ENCODE measurements around the gene GNRHR.
"Not testable (repeated sequence)": the region's sequence is repeated elsewhere in the genome, so short reads cannot be mapped to it uniquely, and the experiment has no call there.

Gene GNRHR

DNA sequence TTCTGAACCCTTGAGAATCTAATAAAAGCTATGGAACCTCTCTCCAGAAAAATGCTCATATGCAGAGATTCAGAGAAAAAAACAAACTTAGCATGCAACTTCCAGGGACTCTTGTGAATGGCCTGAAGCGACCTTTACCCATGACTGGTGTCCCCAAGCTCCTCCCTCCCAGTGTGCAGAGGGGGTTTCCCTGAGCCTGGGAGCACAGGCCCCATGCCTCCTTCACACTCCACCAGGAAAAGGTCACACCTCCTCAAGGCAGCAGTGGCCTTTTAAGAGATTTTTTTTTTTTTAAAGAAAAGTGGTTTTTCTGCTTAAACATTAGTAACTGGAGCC lies 40.0 kb downstream of the GNRHR start:
- no peak overlapping the region for H3K4me3 ChIP-seq (ENCODE audit: low read depth, low read length)
- DNase-seq (ENCODE audit: low read depth): no peak
- TF ChIP-seq, protein P1, sequence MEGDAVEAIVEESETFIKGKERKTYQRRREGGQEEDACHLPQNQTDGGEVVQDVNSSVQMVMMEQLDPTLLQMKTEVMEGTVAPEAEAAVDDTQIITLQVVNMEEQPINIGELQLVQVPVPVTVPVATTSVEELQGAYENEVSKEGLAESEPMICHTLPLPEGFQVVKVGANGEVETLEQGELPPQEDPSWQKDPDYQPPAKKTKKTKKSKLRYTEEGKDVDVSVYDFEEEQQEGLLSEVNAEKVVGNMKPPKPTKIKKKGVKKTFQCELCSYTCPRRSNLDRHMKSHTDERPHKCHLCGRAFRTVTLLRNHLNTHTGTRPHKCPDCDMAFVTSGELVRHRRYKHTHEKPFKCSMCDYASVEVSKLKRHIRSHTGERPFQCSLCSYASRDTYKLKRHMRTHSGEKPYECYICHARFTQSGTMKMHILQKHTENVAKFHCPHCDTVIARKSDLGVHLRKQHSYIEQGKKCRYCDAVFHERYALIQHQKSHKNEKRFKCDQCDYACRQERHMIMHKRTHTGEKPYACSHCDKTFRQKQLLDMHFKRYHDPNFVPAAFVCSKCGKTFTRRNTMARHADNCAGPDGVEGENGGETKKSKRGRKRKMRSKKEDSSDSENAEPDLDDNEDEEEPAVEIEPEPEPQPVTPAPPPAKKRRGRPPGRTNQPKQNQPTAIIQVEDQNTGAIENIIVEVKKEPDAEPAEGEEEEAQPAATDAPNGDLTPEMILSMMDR (IDR thresholded peaks at IDR 0.05; ENCODE audit: low read depth, low read length, missing control alignments): no peak

DNA sequence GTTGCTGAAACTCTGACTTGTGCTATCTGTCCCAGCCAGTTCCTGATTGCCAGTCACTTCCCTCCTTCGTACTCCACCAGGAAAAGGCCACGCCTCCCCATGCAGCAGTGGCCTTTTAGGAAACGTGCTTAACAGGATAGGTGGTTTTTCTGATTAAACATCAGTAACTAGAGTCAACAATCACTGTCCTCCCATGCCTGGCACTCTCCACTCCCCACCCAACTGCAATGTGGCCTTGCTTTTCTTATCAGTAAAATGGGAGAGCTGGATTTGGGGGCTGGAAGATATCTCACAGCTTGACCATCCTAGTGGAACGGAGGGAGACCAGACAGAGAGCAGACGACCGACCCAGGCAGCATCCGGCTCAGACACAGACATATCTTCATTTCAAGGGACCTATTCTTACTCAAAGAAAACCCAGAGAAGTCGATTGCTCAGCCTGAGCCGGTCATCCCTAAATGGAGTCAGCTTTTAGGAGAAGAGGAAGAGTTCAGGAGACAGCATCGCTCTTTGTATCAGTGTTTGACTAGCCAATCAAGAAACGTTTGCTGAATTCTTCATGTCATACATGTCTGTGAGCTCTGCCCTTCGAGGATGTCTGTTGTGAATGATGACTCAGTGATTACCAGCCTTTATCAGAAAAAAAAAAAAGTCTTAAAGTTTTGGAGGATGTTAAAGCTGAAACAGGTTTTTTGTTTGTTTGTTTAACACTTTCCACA lies 40.5 kb downstream of the GNRHR start:
- TF ChIP-seq, protein P1 (IDR thresholded peaks at IDR 0.05; ENCODE audit: low read depth, low read length, missing control alignments): no peak
- H3K4me3 ChIP-seq (ENCODE audit: low read depth, low read length): no peak overlapping the region
- DNase-seq (ENCODE audit: low read depth): no peak

DNA sequence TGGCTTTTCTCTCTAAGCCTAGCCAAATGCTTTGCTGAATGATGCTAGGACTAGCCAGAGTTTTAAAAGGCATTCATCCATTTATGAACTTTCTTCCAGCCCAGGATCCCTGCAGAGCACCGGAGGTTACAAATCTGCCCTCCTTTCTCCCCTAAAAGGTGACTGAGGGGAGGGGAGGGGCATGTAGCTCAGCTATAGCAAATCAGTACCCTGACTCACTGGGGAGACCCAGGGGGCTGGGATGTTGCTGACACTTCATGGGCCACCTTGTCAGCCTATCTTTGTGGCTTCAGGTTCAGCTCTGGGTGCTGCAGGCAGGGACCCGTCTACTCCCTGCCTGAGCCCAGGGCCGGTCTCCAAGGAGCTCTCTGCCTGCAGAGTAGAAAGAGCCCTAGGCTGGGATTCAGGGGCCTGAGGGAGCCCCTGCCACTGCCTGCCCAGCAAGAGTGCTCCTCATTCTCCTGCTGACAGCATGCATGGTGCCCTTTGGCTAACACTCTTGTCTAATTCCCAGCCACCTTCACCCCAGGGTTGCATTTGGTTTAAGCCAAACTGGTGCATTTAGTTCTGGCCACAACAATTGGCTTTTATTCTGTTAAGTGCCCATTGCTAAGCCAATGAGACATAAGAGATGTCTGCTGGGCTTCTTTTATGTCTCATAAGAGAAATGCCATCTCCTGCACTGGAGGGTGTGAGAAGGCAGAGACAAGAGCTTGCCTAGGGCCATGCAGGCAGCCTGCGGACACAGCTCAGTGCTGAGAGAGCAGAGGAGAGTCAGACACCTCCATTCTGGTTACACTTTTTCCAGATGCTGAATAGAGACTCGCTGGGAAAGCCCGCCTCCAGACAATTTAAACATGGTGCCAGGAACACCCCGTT lies 41.3 kb downstream of the GNRHR start:
- TF ChIP-seq, protein P1 (IDR thresholded peaks at IDR 0.05; ENCODE audit: low read depth, low read length, missing control alignments): no peak
- DNase-seq (ENCODE audit: low read depth): no peak
- no peak overlapping the region for H3K4me3 ChIP-seq (ENCODE audit: low read depth, low read length)

DNA sequence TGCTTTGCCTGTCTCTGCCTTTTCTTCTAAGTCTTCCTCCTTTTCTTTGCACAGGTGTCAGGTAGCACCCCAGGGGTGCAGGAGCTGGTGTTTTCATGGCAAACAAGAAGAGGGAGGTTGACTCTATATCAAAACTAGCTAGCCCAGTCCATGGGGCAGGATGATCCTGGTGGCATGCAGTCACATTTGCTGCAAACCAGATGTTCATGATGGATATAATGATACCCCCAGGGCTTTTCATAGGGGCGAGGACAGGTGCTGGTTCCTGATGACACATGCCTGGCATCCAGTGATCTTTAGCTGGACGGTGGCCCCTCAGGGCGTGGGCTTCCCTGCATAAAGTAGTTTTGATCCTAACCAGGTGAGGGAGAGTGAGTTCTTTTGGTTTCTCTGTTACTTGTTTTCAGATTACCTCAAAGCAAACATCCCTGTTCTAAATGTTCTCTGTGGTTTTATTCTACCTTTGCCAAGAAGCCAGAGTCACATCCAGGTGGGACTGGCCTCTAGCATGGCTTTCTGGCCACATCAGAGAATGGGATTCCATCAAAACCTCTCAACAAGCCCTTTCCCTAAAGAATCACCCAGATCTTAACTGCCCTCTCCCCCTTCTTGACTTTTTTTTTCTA lies 42.1 kb downstream of the GNRHR start:
- TF ChIP-seq, protein P1 (IDR thresholded peaks at IDR 0.05; ENCODE audit: low read depth, low read length, missing control alignments): no peak
- no peak overlapping the region for H3K4me3 ChIP-seq (ENCODE audit: low read depth, low read length)
- no peak for DNase-seq (ENCODE audit: low read depth)

DNA sequence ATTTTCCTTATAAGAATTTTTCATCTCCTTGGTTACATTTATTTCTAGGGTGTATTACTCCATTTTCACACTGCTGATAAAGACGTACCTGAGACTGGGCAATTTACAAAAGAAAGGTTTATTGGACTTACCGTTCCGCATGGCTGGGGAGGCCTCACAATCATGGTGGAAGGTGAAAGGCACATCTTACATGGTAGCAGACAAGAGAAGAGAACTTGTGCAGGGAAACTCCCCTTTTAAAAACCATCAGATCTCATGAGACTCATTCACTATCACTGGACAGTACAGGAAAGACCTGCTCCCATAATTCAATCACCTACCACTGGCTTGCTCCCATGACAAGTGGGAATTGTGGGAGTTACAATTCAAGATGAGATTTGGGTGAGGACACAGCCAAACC lies 47.5 kb downstream of the GNRHR start:
- DNase-seq (ENCODE audit: low read depth); H3K4me3 ChIP-seq (ENCODE audit: low read depth, low read length): not testable (repeated sequence)

DNA sequence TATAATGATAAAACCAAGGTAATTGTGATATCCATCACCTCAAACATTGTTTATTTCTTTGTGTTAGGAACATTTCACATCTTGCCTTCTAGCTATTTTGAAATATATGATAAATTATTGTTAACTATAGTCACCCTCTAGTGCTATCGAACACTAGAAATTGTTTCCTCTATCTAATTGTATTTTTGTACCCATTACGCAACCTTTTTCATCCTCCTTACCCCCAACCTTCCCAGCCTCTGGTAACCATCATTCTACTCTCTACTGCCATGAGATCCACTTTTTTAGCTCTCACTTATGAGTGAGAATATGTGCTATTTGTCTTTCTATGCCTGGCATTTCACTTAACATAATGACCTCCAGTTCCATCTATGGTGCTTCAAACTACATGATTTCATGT lies 49.3 kb downstream of the GNRHR start:
- DNase-seq (ENCODE audit: low read depth): no peak
- TF ChIP-seq, protein P1 (IDR thresholded peaks at IDR 0.05; ENCODE audit: low read depth, low read length, missing control alignments): no peak
- no peak overlapping the region for H3K4me3 ChIP-seq (ENCODE audit: low read depth, low read length)

DNA sequence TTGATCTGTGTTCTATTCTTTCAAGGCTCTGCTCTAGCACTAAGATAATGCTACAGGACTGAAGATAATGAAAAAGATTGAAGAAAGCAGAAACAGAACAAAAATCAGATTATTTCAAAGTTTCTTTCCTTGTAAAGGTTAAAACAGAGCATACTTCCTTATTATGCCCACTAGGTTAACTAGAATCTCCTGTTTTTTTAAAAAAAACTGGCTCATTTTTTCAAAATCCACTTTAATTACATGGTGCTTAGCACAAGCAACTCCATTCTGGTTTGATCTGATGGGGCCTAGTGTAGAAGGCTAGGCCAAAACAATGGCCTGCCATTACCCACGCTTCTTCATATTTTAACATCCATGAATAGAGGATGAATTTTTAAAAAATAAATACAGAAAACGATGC lies 52.0 kb downstream of the GNRHR start:
- H3K4me3 ChIP-seq (ENCODE audit: low read depth, low read length): peak overlapping the region; percentile 100; the same call in 1 of the 2 replicates
- TF ChIP-seq, protein P1 (IDR thresholded peaks at IDR 0.05; ENCODE audit: low read depth, low read length, missing control alignments): no peak
- DNase-seq (ENCODE audit: low read depth): no peak
